Right lobe of liver (tissue), 6 donors: ENCODE data around the gene CACNA1E. TPM values are rescaled to one million over a fixed set of nuclear protein-coding genes. Genes with fewer than 3 reads are reported as not detected.

Experiments
- ATAC-seq, 4 donors: fragments of 200-7000 bp; cut with Tn5 transposase; one replicate each; pipeline ENCODE4 v1.9.1; 2020; ENCODE audit warnings: mild to moderate bottlenecking in 4 of 4, moderate library complexity in 4 of 4
- DNase-seq, 3 donors: peaks; one replicate each; pipeline ENCODE4 v3.0.0-alpha.2; 2020
- H3K27ac ChIP-seq, 3 donors: fragments of 200-600 bp; one replicate each; pipeline ENCODE4 v1.8.0; 2022
- H3K27me3 ChIP-seq, 2 donors: fragments of 200-600 bp; one replicate each; pipeline ENCODE4 v1.8.0; 2022
- H3K36me3 ChIP-seq, 4 donors: fragments of 200-600 bp; sonication (generic) in 1 of 4; one replicate each; pipeline versions ENCODE4 v1.5.1 to v1.8.0; 2017 to 2022; ENCODE audit warnings: control low read depth in 1 of 4
- H3K4me1 ChIP-seq, 4 donors: fragments of 200-600 bp; sonication (generic) in 1 of 4; one replicate each; pipeline versions ENCODE4 v1.5.1 to v1.8.0; 2017 to 2022; ENCODE audit warnings: control low read depth in 1 of 4
- H3K4me3 ChIP-seq, 3 donors: fragments of 200-600 bp; one replicate each; pipeline ENCODE4 v1.8.0; 2022
- H3K9me3 ChIP-seq, 4 donors: fragments of 200-600 bp; sonication (generic) in 1 of 4; one replicate each; pipeline versions ENCODE4 v1.5.1 to v1.8.0; 2017 to 2022; ENCODE audit warnings: control low read depth in 1 of 4
- CTCF ChIP-seq, 4 donors: fragments of 200-600 bp in 3 of 4; fragments of 450-650 bp in 1 of 4; IDR thresholded peaks; one replicate each; pipeline versions ENCODE4 v1.5.1 to v1.8.0; 2016 to 2022; ENCODE audit warnings: antibody characterized with exemption in 4 of 4, mild to moderate bottlenecking in 2 of 4
- POLR2A ChIP-seq: fragments of 450-650 bp; IDR thresholded peaks from one replicate; pipeline ENCODE4 v1.6.1; 2017; ENCODE audit warnings: antibody characterized with exemption, mild to moderate bottlenecking
- WGBS: methylation state at CpG from one replicate; pipeline ENCODE4 v1.1.6; 2018; ENCODE audit warnings: low coverage, low lambda C conversion rate; ENCODE audit not compliant: insufficient coverage; ENCODE audit errors: missing lambda C conversion rate; 5-methylcytosine and 5-hydroxymethylcytosine counted together
- intact Hi-C, 2 donors: fragments of 100-400 bp; cut with DNase I; formaldehyde crosslinking; loops; one replicate each; pipeline versions ENCODE4 v1.11.2 to v1.14.1; 2022
- total RNA-seq, 6 experiments: library from RNA; depleted of rRNA in 2 of 6; stranded (reverse); fragments of >200 nt in 2 of 6; fragmentation: NEBNext Ultra II Directional in 3 of 6; extraction: Animal tissue kit (Norgen Biotek cat#: 25700) in 3 of 6; gene quantifications; one replicate each; pipeline versions ENCODE4 v1.1.0 to v1.2.4, GENCODE V29; 2016 to 2023
- donor health status: DM: no; HTN: yes; CAD: no.
- donor health status: DM: no; HTN: no; CAD: no.
- donor health status: DM: no; HTN: no; CAD: no.
- donor health status: DM: no; HTN: yes; CAD: no.
- donor health status: DM: no; HTN: yes; CAD: no.

The CACNA1E gene
- total RNA-seq, 6 experiments from 2014 or later = 0.05 to 0.09 (median 0.06) TPM; not detected in 2

GRCh38 chr1:181675091-181675917 is 192.0 kb downstream of the CACNA1E start:
- Histone ChIP-seq H3K27me3 (no peaks in the 10 kb centered on the region), H3K9me3 (no peaks in the 10 kb centered on the region), H3K4me3 (no peak overlapping the region), H3K36me3 (no peaks in the 10 kb centered on the region), H3K27ac (no peak overlapping the region), H3K4me1 (no peaks in the 10 kb centered on the region)
- intact Hi-C loops = loop anchor here (5.0 kb wide), 2 partner anchors 193 to 198 kb away; partner anchors contain the start of gene CACNA1E (in 1 of the 2)
- no peak for DNase-seq
- 37% methylated on average over 6 of the region's 10 CpGs for WGBS
- TF ChIP-seq POLR2A (no peak), CTCF (IDR thresholded peaks at IDR 0.05) (no peak)
- no peak for ATAC-seq

- WGBS = 21% methylated on average over 5 of the region's 5 CpGs
- no peak for ATAC-seq
- TF ChIP-seq POLR2A (no peak), CTCF (IDR thresholded peaks at IDR 0.05) (no peak)
- H3K36me3 ChIP-seq = no peaks in the 10 kb centered on the region
- no peaks in the 10 kb centered on the region for H3K4me1 ChIP-seq
- no peaks in the 10 kb centered on the region for H3K27me3 ChIP-seq
- intact Hi-C loops = loop anchor here (5.0 kb wide), 2 partner anchors 194 to 199 kb away; partner anchors contain the start of gene CACNA1E (in 1 of the 2)
- H3K4me3 ChIP-seq = no peak overlapping the region
- H3K9me3 ChIP-seq = no peaks in the 10 kb centered on the region
- no peak overlapping the region for H3K27ac ChIP-seq
- DNase-seq = no peak
Measured at GRCh38 chr1:181675918-181676190, 192.5 kb downstream of the CACNA1E start.

GRCh38 chr1:181676269-181676668 is 193.0 kb downstream of the CACNA1E start:
- 20% methylated on average over 6 of the region's 6 CpGs for WGBS
- peak; percentile 79 to 91 (median 83) for ATAC-seq
- Histone ChIP-seq H3K27ac (no peak overlapping the region), H3K9me3 (no peaks in the 10 kb centered on the region), H3K36me3 (no peaks in the 10 kb centered on the region), H3K4me3 (no peak overlapping the region), H3K27me3 (no peaks in the 10 kb centered on the region), H3K4me1 (no peaks in the 10 kb centered on the region)
- intact Hi-C loops = loop anchor here (5.0 kb wide), 2 partner anchors 194 to 199 kb away; partner anchors contain the start of gene CACNA1E (in 1 of the 2)
- TF ChIP-seq CTCF (IDR thresholded peaks at IDR 0.05) = peak; percentile 50 to 59 (median 54)
- no peak for TF ChIP-seq POLR2A
- DNase-seq = peak in 1 of 3 donors; percentile 52

- intact Hi-C loops = no loop called here
- Histone ChIP-seq H3K36me3 (no peaks in the 10 kb centered on the region), H3K27ac (no peak overlapping the region), H3K27me3 (no peaks in the 10 kb centered on the region), H3K4me3 (no peak overlapping the region), H3K4me1 (no peaks in the 10 kb centered on the region), H3K9me3 (no peaks in the 10 kb centered on the region)
- TF ChIP-seq POLR2A (no peak), CTCF (IDR thresholded peaks at IDR 0.05) (no peak)
- DNase-seq (no peak), ATAC-seq (no peak)
- 89% methylated on average over 3 of the region's 11 CpGs for WGBS
Measured at GRCh38 chr1:181680332-181680731, 197.0 kb downstream of the CACNA1E start.
